Activated CD8-positive, alpha-beta memory T cell treated with anti-CD3 and anti-CD28 coated beads, Interleukin-2, amount 50 U/mL, for 4 hours (primary cell): Measurements from ENCODE around the gene NT5C1B.

Source experiments
- DNase-seq: peaks from one replicate; pipeline ENCODE4 v3.0.0-alpha.2; 2020

NT5C1B gene

DNA sequence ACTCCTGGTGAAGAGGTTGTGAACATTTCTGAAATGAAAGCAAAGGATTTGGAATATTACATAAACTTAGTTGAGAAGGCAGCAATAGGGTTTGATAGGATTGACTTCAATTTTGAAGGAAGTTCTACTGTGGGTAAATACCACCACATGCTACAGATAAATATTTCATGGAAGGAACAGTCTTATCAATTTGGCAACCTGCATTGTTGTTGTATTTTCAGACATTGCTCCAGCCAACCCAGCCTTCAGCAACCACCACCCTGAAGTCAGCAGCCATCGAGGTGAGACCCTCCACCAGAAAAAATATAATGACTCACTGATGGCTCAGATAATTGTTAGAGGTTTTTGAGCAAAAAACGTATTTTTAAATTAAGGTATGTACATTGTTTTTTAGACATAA lies 38.9 kb downstream of the NT5C1B start:
- DNase-seq, result no peak

- no peak for DNase-seq
These were observed 40.3 kb downstream of the NT5C1B start for GRCh38 chr2:18549083-18549482.

GRCh38 chr2:18548621-18549020 lies 40.7 kb downstream of the NT5C1B start:
- DNase-seq, result no peak

GRCh38 chr2:18546567-18546966 lies 42.8 kb downstream of the NT5C1B start:
- DNase-seq, result no peak

DNA sequence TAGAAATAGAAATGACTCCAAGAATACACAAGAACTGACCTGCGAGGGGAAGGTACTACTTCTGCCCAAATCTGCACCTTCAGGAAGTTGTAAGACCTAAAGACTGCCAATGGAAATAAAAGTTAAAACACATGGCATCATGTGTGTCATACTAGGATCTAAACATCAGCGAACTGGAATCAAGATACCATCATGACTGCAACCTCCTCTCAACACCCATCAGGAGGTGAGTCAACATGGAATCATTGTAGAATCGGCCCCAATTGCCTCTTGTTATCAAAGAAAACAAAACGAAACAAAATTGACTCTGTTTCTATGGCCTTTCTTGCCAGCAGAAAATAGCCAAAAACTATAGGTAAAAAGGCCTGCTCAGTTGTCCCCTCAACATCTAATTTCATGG lies 44.0 kb downstream of the NT5C1B start:
- DNase-seq, result no peak

DNA sequence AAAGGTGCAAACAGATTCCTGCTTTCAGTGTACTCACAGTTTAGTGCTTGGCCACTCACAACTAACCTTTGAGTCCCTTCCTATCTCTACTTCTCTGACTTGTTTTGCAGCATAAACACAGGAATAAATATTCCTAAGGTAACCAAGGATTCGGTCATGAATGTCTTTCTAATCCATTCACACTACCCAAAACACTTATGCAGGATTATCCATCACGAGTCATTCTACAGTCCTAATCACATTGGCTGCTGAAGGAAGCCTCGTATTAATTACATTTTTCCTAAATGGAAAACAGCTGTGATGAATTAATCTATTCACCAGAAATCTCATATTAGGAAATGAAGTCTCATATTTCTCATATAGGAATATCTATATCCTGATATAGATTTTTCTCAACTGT lies 45.2 kb downstream of the NT5C1B start:
- DNase-seq, result no peak

DNA sequence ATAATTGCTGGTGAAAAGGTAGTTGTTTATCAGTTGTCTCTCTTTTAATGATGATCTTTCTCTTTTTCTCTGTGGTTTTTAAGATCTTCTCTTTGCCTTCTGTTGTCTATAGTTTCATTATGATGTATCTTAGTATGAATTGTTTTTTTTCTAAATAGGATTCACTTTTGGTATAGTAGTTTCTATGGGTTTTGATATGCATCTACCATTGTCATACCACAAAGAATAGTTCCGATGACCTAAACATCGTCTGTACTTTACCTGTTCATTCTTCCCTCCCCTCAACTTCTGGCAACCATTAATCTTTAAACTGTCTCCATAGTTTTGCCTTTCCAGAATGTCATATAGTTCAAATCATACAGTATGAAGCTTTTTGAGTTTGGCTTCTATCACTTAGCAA lies 48.5 kb downstream of the NT5C1B start:
- DNase-seq, result no peak

DNA sequence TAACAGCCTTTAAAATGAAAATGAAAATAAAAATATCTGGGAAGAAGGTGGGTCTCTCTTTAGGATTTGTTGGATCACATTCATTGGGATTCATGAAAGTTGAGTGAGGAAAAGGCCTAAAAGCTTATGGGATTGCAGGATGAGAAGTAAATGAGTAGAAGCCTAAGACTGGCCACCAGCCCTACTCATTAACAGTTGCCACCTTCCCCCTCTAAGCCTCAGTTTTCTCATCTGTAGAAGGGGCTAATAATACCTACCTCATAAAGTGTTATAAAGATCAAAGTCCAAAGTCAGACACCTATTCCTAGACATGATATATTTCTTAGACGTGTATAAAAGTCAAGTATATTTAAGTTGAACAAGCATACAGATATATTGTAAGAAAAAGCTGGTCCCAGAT lies 52.7 kb downstream of the NT5C1B start:
- no peak for DNase-seq

- DNase-seq, result no peak
These were observed 53.3 kb downstream of the NT5C1B start for GRCh38 chr2:18536100-18536499.

- no peak for DNase-seq
These were observed 58.2 kb downstream of the NT5C1B start for GRCh38 chr2:18531194-18531593.

- no peak for DNase-seq
These were observed 61.5 kb downstream of the NT5C1B start for GRCh38 chr2:18527822-18528221.

- no peak for DNase-seq
These were observed 62.0 kb downstream of the NT5C1B start for GRCh38 chr2:18527326-18527725.

DNA sequence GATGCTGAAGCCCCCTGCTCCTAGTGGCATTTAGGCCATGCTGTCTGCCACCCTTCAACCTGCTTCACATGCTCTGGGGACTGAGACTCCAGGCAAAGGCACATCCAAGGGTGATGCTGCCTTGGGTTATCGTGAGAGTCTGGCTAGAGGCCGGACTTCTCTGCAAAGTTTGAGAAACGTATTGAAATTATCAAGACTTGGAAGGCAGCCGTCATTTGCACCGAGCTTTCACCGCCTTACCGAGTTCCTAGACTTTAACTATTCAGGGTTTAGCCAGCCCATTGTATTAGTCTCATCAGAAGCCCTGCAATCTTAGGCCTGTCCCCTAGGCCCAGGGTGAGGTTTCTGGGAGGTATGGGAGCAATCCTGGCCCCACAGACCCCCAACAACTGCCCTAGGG lies 62.9 kb downstream of the NT5C1B start:
- no peak for DNase-seq

GRCh38 chr2:18525852-18526251 lies 63.5 kb downstream of the NT5C1B start:
- no peak for DNase-seq

GRCh38 chr2:18525236-18525635 lies 64.1 kb downstream of the NT5C1B start:
- no peak for DNase-seq

DNA sequence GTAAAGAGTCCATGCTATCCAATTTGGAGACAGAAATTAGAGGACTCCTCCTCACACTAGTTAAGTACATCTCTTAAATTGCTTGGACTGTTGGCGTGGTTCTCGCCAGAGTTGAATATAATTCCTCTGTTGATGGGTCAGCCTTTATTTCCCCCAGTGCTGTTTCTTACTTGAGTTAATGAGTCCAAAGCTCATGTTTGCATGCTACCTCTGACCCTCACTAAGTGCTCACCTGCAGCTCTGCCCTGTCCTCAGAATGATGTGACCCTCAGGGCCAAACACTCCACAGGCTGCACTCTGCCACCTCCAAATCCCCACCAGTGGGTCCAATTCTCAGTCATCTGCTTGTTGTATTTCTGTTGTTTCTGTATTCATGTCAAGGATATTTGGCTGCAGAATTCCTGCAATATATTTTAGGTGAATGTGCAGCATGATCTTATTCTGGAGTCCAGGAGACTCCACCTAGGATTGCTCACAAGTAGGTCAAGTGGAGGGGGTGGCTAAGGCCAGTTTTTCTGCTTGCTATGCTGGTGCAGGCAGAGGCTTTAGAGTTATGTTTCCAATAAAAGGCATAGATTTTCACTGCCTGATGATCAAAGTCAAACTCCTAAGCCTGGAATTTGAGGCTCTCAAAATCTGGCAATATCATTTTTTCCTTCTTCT lies 66.8 kb downstream of the NT5C1B start:
- DNase-seq, result no peak

- DNase-seq, result peak; percentile 74
These were observed 68.6 kb downstream of the NT5C1B start for GRCh38 chr2:18520451-18521425.

DNA sequence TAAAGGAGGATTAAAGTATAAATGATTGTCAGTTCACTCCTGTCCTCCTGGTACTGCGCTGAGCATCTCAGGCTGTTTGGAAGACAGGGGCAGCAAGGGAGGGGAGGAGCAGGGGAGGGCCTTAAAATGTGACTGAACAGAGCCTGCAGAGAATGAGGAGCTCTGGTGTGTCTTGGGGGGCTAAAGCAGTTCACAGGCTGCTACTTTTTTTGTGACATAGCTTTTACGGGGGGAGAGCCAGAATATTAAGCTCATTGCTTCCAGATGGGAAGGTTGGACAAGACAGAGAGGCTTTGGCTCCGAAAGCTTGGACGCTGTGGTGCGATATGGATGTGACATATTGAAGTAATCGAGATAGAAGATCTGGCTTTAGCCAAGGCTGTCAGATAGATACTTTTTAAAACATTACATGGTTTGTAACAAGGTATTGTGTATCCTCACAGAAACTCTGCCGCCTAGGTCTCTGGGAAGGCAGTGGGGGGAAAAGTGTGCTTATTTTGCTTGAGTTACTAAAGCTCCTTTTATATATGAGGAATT lies 69.4 kb downstream of the NT5C1B start:
- no peak for DNase-seq

DNA sequence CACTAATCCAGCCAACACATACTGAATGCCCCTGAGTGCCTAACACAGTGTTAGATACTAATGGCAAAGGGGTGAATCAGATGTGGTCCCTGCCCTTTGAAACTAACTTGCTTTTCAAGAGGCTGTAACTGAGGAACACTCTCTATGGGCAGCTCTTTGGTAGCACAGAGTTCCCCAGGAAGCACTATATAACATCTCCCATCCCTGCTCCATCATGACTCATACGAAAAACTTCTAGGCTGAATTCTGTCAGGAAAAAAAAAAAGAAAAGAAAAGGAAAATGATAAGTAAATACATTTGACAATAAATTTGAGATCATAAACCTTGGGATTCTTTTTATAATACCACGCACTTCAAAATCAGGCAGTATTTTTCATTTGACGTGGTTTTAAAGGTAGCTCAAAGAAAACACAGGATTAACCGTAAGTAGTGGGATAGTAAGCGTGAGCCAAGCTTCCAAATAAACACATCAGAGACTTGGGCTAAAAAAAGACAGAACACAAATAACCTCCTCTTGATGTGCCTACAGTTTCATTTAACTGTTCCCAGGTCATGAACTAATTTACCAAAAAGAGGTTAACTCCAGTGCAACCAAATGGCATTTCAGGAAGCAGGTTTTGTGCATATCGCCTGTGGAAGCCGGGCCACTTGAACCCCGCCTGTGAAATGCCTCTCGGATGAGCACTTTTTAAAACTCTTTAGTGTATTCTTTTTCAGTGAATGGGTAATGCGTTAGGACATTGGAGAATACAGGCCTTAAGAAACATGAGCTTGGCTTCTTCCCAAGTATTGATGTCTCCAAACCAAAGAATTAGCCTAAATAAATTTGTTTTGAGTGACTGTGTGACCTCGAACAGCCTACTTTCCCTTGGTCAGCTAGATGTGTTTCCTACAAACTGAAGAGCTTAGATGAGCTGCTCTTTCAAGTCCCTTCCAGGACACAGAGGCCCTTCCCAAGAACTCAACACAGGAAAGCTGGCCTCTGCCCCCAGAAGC lies 71.0 kb downstream of the NT5C1B start:
- DNase-seq, result no peak

- DNase-seq, result no peak
These were observed 72.0 kb downstream of the NT5C1B start for GRCh38 chr2:18517386-18517785.

GRCh38 chr2:18516112-18516511 lies 73.3 kb downstream of the NT5C1B start:
- DNase-seq, result no peak
